ENCODE results near the gene NAT9.

GRCh38 chr17:74757502-74757901 is 18.6 kb downstream of the NAT9 start:
- TF ChIP-seq, protein P1, sequence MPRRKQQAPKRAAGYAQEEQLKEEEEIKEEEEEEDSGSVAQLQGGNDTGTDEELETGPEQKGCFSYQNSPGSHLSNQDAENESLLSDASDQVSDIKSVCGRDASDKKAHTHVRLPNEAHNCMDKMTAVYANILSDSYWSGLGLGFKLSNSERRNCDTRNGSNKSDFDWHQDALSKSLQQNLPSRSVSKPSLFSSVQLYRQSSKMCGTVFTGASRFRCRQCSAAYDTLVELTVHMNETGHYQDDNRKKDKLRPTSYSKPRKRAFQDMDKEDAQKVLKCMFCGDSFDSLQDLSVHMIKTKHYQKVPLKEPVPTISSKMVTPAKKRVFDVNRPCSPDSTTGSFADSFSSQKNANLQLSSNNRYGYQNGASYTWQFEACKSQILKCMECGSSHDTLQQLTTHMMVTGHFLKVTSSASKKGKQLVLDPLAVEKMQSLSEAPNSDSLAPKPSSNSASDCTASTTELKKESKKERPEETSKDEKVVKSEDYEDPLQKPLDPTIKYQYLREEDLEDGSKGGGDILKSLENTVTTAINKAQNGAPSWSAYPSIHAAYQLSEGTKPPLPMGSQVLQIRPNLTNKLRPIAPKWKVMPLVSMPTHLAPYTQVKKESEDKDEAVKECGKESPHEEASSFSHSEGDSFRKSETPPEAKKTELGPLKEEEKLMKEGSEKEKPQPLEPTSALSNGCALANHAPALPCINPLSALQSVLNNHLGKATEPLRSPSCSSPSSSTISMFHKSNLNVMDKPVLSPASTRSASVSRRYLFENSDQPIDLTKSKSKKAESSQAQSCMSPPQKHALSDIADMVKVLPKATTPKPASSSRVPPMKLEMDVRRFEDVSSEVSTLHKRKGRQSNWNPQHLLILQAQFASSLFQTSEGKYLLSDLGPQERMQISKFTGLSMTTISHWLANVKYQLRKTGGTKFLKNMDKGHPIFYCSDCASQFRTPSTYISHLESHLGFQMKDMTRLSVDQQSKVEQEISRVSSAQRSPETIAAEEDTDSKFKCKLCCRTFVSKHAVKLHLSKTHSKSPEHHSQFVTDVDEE (CRISPR knock-in tag; IDR thresholded peaks at IDR 0.05), result no peak
- TF ChIP-seq, protein P2, sequence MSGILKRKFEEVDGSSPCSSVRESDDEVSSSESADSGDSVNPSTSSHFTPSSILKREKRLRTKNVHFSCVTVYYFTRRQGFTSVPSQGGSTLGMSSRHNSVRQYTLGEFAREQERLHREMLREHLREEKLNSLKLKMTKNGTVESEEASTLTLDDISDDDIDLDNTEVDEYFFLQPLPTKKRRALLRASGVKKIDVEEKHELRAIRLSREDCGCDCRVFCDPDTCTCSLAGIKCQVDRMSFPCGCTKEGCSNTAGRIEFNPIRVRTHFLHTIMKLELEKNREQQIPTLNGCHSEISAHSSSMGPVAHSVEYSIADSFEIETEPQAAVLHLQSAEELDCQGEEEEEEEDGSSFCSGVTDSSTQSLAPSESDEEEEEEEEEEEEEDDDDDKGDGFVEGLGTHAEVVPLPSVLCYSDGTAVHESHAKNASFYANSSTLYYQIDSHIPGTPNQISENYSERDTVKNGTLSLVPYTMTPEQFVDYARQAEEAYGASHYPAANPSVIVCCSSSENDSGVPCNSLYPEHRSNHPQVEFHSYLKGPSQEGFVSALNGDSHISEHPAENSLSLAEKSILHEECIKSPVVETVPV (CRISPR knock-in tag; IDR thresholded peaks at IDR 0.05), result no peak
- TF ChIP-seq ZFP30 (CRISPR knock-in tag; IDR thresholded peaks at IDR 0.05) (no peak), RARB (CRISPR knock-in tag; IDR thresholded peaks at IDR 0.05) (no peak), ISL1 (CRISPR knock-in tag; IDR thresholded peaks at IDR 0.05) (no peak)
